Measurements from ENCODE around the gene HIVEP3. TPM values are rescaled to one million over a fixed set of nuclear protein-coding genes. Genes with fewer than 3 reads are reported as not detected.

Gene HIVEP3
- total RNA-seq, 1 donor, result 1.8 TPM

GRCh38 chr1:41612953-41613352 is 305.8 kb downstream of the HIVEP3 start:
- H3K27me3 ChIP-seq (ENCODE audit: insufficient read depth, low read length), result no peaks in the 10 kb centered on the region
- no peaks in the 10 kb centered on the region for H3K9me3 ChIP-seq (ENCODE audit: low read depth, low read length)
- H3K4me3 ChIP-seq (ENCODE audit: insufficient read depth, low read length), result no peak overlapping the region
- peaks cover 23% of the 10 kb centered on the region for H3K4me1 ChIP-seq (ENCODE audit: insufficient read depth, low read length)
- H2AFZ ChIP-seq (ENCODE audit: low read length), result no peak overlapping the region
- peaks cover 20% of the 10 kb centered on the region for H3K79me2 ChIP-seq (ENCODE audit: insufficient read depth, low read length)
- DNase-seq (ENCODE audit: insufficient read length, low spot score, missing footprints), result no peak
- H3K27ac ChIP-seq (ENCODE audit: low read depth, low read length), result peak overlapping the region; percentile 53
- H3K4me2 ChIP-seq (ENCODE audit: insufficient read depth, low read length), result no peak overlapping the region
- TF ChIP-seq CTCF (IDR thresholded peaks at IDR 0.05; ENCODE audit: extremely low read depth, low read depth, low read length), result no peak
- H4K20me1 ChIP-seq (ENCODE audit: insufficient read depth, low read length), result peaks cover 2% of the 10 kb centered on the region
- no peaks in the 10 kb centered on the region for H3K36me3 ChIP-seq (ENCODE audit: insufficient read depth, low read length)

GRCh38 chr1:41611932-41612450 is 306.7 kb downstream of the HIVEP3 start:
- TF ChIP-seq CTCF (IDR thresholded peaks at IDR 0.05; ENCODE audit: extremely low read depth, low read depth, low read length), result no peak
- no peak overlapping the region for H3K4me3 ChIP-seq (ENCODE audit: insufficient read depth, low read length)
- peaks cover 21% of the 10 kb centered on the region for H3K4me1 ChIP-seq (ENCODE audit: insufficient read depth, low read length)
- no peak for DNase-seq (ENCODE audit: insufficient read length, low spot score, missing footprints)
- H3K4me2 ChIP-seq (ENCODE audit: insufficient read depth, low read length), result no peak overlapping the region
- peaks cover 2% of the 10 kb centered on the region for H4K20me1 ChIP-seq (ENCODE audit: insufficient read depth, low read length)
- no peaks in the 10 kb centered on the region for H3K36me3 ChIP-seq (ENCODE audit: insufficient read depth, low read length)
- peaks cover 20% of the 10 kb centered on the region for H3K79me2 ChIP-seq (ENCODE audit: insufficient read depth, low read length)
- no peak overlapping the region for H2AFZ ChIP-seq (ENCODE audit: low read length)
- no peak overlapping the region for H3K27ac ChIP-seq (ENCODE audit: low read depth, low read length)
- no peaks in the 10 kb centered on the region for H3K27me3 ChIP-seq (ENCODE audit: insufficient read depth, low read length)
- H3K9me3 ChIP-seq (ENCODE audit: low read depth, low read length), result no peaks in the 10 kb centered on the region

GRCh38 chr1:41611068-41611931 is 307.4 kb downstream of the HIVEP3 start:
- Histone ChIP-seq H3K27me3 (ENCODE audit: insufficient read depth, low read length) (no peaks in the 10 kb centered on the region), H2AFZ (ENCODE audit: low read length) (no peak overlapping the region), H3K4me1 (ENCODE audit: insufficient read depth, low read length) (peaks cover 21% of the 10 kb centered on the region), H3K4me3 (ENCODE audit: insufficient read depth, low read length) (no peak overlapping the region), H3K27ac (ENCODE audit: low read depth, low read length) (no peak overlapping the region), H3K36me3 (ENCODE audit: insufficient read depth, low read length) (no peaks in the 10 kb centered on the region), H3K9me3 (ENCODE audit: low read depth, low read length) (no peaks in the 10 kb centered on the region), H4K20me1 (ENCODE audit: insufficient read depth, low read length) (peaks cover 2% of the 10 kb centered on the region), H3K79me2 (ENCODE audit: insufficient read depth, low read length) (peaks cover 20% of the 10 kb centered on the region), H3K4me2 (ENCODE audit: insufficient read depth, low read length) (no peak overlapping the region)
- no peak for DNase-seq (ENCODE audit: insufficient read length, low spot score, missing footprints)
- no peak for TF ChIP-seq CTCF (IDR thresholded peaks at IDR 0.05; ENCODE audit: extremely low read depth, low read depth, low read length)

- Histone ChIP-seq H3K36me3 (ENCODE audit: insufficient read depth, low read length) (no peaks in the 10 kb centered on the region), H3K4me2 (ENCODE audit: insufficient read depth, low read length) (no peak overlapping the region), H3K79me2 (ENCODE audit: insufficient read depth, low read length) (peaks cover 18% of the 10 kb centered on the region), H2AFZ (ENCODE audit: low read length) (no peak overlapping the region), H3K27ac (ENCODE audit: low read depth, low read length) (no peak overlapping the region), H3K27me3 (ENCODE audit: insufficient read depth, low read length) (no peaks in the 10 kb centered on the region), H3K4me3 (ENCODE audit: insufficient read depth, low read length) (no peak overlapping the region), H3K9me3 (ENCODE audit: low read depth, low read length) (no peaks in the 10 kb centered on the region), H4K20me1 (ENCODE audit: insufficient read depth, low read length) (peaks cover 2% of the 10 kb centered on the region), H3K4me1 (ENCODE audit: insufficient read depth, low read length) (peaks cover 21% of the 10 kb centered on the region)
- TF ChIP-seq CTCF (IDR thresholded peaks at IDR 0.05; ENCODE audit: extremely low read depth, low read depth, low read length), result no peak
- no peak for DNase-seq (ENCODE audit: insufficient read length, low spot score, missing footprints)
Observed at GRCh38 chr1:41610361-41610760, 308.4 kb downstream of the HIVEP3 start.

Measured in osteoblast (primary cell).